ENCODE results near the gene DYRK1B. TPM values are rescaled to one million over a fixed set of nuclear protein-coding genes. Genes with fewer than 3 reads are reported as not detected.

DYRK1B gene
- total RNA-seq, 1 experiment from 2014 or later, result 21.5 TPM

GRCh38 chr19:39864118-39864517, 30.2 kb upstream of the DYRK1B start:
- Mint-ChIP-seq H3K36me3 (ENCODE audit: insufficient read depth, unreplicated experiment) (no peaks in the 10 kb centered on the region), H3K9me3 (ENCODE audit: low read depth, unreplicated experiment) (no peaks in the 10 kb centered on the region), H3K27me3 (ENCODE audit: unreplicated experiment) (peaks cover 25% of the 10 kb centered on the region), H3K4me3 (ENCODE audit: low read depth, unreplicated experiment) (no peak overlapping the region), H3K27ac (ENCODE audit: unreplicated experiment) (no peak overlapping the region), H3K4me1 (ENCODE audit: low read depth, unreplicated experiment) (no peaks in the 10 kb centered on the region)
- BruUV-seq (replicated peaks), result no TSS peak
- CTCF ChIA-PET, result no interaction called here
- no peak for TF ChIP-seq CTCF (IDR thresholded peaks at IDR 0.05; ENCODE audit: unreplicated experiment)
- intact Hi-C loops (cut with micrococcal nuclease; ENCODE audit: unreplicated experiment), result no loop called here
- DNase-seq, result no peak

DNA sequence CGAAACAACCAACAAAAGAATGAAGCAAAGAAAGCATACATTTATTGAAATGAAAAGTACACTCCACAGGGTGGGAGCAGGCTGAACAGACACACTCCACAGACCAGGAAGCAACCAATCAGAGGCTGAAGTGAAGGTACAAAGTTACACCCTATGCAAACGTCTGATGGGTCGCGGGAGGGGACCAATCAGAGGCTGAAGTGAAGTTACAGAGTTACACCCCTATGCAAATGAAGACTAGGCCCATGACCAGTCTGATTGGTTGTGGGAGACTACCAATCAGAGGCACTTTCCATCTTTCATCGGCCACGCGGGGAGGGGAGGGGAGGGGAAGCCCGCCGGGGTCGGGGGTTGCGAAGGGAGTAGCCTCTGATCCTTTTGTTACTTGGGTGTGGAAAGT, 24.6 kb upstream of the DYRK1B start:
- Mint-ChIP-seq H3K27me3 (ENCODE audit: unreplicated experiment) (peaks cover 6% of the 10 kb centered on the region), H3K4me1 (ENCODE audit: low read depth, unreplicated experiment) (no peaks in the 10 kb centered on the region), H3K9me3 (ENCODE audit: low read depth, unreplicated experiment) (no peaks in the 10 kb centered on the region), H3K36me3 (ENCODE audit: insufficient read depth, unreplicated experiment) (no peaks in the 10 kb centered on the region), H3K4me3 (ENCODE audit: low read depth, unreplicated experiment) (no peak overlapping the region), H3K27ac (ENCODE audit: unreplicated experiment) (no peak overlapping the region)
- TF ChIP-seq CTCF (IDR thresholded peaks at IDR 0.05; ENCODE audit: unreplicated experiment), result no peak
- CTCF ChIA-PET, result no interaction called here
- no TSS peak for BruUV-seq (replicated peaks)
- no peak for DNase-seq
- intact Hi-C loops (cut with micrococcal nuclease; ENCODE audit: unreplicated experiment), result no loop called here

DNA sequence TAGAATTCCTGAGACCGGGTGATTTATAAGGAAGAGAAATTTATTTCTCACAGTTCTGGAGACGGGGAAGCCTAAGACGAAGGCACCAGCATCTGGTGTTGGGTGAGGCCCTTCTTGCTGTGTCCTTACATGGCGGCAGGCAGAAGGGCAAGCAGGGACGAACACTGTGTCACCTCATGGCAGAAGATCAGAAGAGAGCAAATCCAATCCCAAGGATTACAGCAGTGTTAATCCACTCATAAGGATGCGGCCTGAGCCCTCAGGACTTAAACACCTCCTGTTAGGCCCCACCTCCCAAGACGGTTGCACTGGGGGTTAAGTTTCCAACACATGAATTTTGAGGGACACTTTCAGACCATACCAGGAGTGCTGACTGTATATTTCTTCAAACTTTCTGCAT, 18.9 kb upstream of the DYRK1B start:
- no peak for DNase-seq
- H3K27me3 Mint-ChIP-seq (ENCODE audit: unreplicated experiment), result no peaks in the 10 kb centered on the region
- H3K9me3 Mint-ChIP-seq (ENCODE audit: low read depth, unreplicated experiment), result no peaks in the 10 kb centered on the region
- H3K4me3 Mint-ChIP-seq (ENCODE audit: low read depth, unreplicated experiment), result no peak overlapping the region
- H3K36me3 Mint-ChIP-seq (ENCODE audit: insufficient read depth, unreplicated experiment), result no peaks in the 10 kb centered on the region
- no peak overlapping the region for H3K27ac Mint-ChIP-seq (ENCODE audit: unreplicated experiment)
- intact Hi-C loops (cut with micrococcal nuclease; ENCODE audit: unreplicated experiment), result no loop called here
- CTCF ChIA-PET, result no interaction called here
- no TSS peak for BruUV-seq (replicated peaks)
- H3K4me1 Mint-ChIP-seq (ENCODE audit: low read depth, unreplicated experiment), result no peaks in the 10 kb centered on the region
- no peak for TF ChIP-seq CTCF (IDR thresholded peaks at IDR 0.05; ENCODE audit: unreplicated experiment)

DNA sequence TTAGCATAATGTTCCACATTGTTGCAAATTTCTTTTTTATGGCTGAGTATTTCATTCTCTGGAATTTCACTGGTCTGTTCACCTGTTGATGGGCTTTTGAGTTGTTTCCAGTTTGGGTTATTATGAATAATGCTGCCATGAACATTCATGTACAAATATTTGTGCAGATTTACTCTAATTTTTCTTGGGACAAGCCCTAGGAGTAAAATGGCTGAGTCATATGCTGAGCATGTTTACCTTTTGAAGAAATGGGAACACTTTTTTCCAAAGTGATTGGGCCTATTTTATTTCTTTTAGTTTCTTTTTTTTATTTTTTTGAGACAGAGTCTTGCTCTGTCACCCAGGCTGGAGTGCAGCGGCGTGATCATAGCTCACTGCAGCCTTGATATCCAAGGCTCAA, 16.9 kb upstream of the DYRK1B start:
- no peak overlapping the region for H3K4me3 Mint-ChIP-seq (ENCODE audit: low read depth, unreplicated experiment)
- peaks cover 9% of the 10 kb centered on the region for H3K36me3 Mint-ChIP-seq (ENCODE audit: insufficient read depth, unreplicated experiment)
- CTCF ChIA-PET, result no interaction called here

More for the DNA sequence above, 16.9 kb upstream of the DYRK1B start:
- intact Hi-C loops (cut with micrococcal nuclease; ENCODE audit: unreplicated experiment), result no loop called here
- H3K4me1 Mint-ChIP-seq (ENCODE audit: low read depth, unreplicated experiment), result peaks cover 13% of the 10 kb centered on the region
- H3K27ac Mint-ChIP-seq (ENCODE audit: unreplicated experiment), result no peak overlapping the region
- H3K27me3 Mint-ChIP-seq (ENCODE audit: unreplicated experiment), result no peaks in the 10 kb centered on the region
- H3K9me3 Mint-ChIP-seq (ENCODE audit: low read depth, unreplicated experiment), result no peaks in the 10 kb centered on the region
- BruUV-seq (replicated peaks), result no TSS peak
- DNase-seq, result no peak
- TF ChIP-seq CTCF (IDR thresholded peaks at IDR 0.05; ENCODE audit: unreplicated experiment), result no peak

All from Calu3 (cell line).